ENCODE data around the gene HES5.

DNA sequence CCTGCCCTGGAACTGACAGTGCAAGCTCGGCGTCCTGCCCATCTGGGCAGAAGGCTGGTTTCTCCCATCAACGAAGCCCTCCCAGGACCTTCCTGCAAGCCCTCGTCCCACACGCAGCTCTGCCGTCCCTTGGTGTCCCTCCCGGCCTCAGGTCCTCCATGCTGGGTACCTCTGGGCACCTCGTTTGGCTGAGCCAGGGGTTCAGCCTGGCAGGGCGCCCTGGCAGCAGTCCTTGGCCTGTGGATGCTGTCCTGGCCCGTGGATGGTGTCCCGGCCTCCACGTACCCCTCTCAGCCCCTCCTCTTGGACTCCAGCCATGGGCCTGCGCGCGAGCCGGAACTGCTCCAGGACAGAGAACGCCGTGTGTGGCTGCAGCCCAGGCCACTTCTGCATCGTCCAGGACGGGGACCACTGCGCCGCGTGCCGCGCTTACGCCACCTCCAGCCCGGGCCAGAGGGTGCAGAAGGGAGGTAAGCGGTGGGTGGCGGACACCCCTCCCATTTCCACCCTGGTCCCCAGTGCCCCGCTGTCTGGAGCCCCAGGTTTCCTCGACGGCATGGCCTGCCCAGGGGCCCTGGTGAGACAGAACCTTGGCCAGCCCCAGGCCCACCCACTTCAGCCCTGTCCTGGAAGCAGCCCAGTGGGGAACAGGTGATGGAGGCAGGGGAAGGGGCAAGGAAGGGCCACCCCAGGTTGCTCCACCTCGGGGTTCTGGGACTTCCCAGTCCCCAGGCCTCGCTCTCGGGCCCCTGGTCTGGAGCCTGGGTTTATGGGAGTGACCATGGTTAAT, 29.6 kb upstream of the HES5 start:
- TF ChIP-seq EZH2phosphoT487 (conservative IDR thresholded peaks at IDR 0.05; ENCODE audit: low read length) = no peak
- TF ChIP-seq, protein P1, sequence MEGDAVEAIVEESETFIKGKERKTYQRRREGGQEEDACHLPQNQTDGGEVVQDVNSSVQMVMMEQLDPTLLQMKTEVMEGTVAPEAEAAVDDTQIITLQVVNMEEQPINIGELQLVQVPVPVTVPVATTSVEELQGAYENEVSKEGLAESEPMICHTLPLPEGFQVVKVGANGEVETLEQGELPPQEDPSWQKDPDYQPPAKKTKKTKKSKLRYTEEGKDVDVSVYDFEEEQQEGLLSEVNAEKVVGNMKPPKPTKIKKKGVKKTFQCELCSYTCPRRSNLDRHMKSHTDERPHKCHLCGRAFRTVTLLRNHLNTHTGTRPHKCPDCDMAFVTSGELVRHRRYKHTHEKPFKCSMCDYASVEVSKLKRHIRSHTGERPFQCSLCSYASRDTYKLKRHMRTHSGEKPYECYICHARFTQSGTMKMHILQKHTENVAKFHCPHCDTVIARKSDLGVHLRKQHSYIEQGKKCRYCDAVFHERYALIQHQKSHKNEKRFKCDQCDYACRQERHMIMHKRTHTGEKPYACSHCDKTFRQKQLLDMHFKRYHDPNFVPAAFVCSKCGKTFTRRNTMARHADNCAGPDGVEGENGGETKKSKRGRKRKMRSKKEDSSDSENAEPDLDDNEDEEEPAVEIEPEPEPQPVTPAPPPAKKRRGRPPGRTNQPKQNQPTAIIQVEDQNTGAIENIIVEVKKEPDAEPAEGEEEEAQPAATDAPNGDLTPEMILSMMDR (IDR thresholded peaks at IDR 0.05; ENCODE audit: insufficient read depth, low read length, poor library complexity, severe bottlenecking) = no peak

Data from SU-DHL-6 (cell line).